ENCODE data around the gene CREB3L2.

Gene CREB3L2

DNA sequence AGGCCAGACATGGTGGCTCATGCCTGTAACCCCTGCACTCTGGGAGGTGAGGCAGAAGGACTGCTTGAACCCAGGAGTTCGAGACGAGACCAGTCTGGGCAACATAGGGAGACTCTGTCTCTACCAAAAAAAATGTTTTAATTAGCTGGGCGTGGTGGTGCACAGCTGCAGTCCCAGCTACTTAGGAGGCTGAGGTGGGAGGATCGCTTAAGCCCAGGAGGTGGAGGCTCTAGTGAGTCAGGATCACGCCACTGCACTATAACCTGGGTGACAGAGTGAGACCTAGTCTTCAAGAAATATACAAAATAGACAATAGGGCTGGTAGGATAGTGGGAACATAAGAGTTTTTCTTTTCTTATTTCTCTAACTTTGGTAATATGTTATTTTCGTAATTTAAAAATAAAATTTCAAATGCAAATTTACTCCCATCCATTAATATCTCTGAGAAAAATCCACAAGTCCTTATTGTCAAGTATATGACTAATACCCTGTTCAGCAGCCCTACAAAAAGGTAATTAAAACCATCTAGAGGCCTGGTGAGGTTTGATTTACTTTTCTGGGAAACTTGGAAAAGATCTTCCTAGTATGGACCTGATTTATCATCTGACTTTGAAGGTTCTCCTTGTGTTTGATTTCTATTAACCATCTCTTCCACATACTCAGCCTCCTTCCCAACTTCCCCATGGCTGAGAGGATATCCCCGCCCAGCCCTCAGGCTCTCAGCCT is 50.0 kb downstream of the CREB3L2 start:
- no peak for DNase-seq (ENCODE audit: low read depth in 3 of 3)

DNA sequence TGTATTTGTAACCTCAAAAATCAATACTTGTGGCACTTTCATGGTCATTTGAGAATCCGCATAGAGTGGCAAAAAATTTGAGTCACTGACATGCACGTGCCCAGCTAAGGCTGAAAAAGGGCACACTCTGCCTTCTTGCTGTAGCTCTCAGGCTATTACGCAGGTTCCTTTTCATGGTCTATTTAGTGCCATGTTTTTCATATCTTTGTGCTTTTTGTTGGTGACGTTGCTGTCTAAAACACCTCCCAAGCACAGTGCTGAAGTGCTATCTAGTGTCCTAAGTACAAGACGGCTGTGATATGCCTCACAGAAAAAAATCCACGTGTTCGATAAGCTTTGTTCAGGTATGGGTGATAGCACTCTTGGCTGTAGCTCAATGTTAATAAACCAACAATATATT is 50.9 kb downstream of the CREB3L2 start:
- DNase-seq (ENCODE audit: low read depth in 3 of 3): no peak

DNA sequence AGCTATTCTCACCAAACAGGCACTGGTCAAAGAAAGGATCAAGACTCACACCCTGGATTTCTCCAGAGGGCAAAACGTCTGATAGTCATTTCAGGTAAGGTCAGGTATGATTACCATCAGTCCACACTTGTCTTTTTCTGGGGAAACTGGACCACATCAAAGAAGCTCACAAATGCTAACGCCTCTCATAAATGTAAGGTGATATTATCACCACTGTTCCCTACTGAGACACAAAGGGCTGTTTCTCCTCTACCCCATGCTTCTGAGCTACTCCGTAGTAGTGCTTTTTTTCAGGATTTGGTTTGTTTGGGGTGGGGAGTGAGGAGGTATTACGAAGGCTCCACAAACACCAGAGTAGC is 51.6 kb downstream of the CREB3L2 start:
- DNase-seq (ENCODE audit: low read depth in 3 of 3): no peak

DNA sequence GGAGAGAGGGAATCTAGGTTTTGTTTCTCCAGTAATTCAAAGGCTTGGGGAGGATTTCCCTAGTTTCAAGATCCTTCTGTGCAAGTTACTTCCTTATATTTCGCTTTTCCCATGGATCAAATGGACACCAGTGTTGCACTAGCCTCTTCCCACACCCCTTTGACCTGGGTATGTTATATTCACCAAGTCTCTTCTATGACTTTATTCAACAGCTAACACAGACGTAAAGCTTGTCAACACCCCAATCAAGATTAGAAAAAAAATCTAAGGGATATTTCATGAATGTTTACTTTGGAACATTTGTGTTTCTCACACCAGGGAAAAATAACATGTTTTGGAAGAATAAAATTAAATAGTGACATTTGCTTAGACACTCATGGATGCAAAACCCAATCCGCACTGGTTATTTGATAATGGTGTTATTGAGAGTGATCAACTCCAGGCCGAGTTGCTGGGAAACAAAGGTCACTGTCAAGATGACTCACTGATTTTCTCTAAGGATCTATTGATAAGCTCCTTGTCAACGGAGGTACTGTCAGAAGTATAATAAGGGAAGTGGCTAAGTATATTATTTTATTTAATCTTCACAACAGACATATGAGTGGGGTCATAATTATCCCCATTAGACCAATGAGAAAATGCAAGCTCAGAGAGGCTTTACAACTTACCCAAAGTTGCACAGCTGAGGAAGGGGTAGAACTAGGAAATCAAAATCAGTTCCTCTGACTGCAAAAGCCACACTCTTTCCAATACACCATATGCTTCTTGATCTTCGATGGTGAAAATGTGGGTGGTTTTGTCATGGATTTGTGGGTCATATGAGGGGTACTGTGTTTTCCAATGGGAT is 52.2 kb downstream of the CREB3L2 start:
- DNase-seq (ENCODE audit: low read depth in 3 of 3): no peak

DNA sequence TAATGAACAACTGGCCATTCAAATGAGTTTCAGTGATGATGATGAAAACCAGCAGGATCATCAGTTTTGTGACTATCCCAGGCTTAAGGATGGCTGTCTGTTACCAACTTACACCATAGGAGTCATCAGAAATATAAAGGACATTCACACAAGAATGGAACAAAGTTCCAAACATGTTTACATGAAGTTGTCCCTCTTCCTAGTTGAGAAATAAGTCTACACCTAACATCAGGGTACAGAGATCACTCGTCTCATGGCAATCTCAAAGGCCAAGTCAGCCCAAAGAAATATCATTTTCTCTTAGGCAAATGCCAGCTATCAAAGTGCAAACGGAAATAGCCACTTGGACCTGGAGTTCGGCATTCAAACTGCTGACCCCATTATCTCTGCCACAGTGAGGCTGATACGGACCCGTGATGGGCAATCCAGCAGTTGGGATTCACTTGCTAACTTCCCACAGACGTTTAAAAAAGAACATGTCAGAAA is 53.0 kb downstream of the CREB3L2 start:
- no peak for DNase-seq (ENCODE audit: low read depth in 3 of 3)

DNA sequence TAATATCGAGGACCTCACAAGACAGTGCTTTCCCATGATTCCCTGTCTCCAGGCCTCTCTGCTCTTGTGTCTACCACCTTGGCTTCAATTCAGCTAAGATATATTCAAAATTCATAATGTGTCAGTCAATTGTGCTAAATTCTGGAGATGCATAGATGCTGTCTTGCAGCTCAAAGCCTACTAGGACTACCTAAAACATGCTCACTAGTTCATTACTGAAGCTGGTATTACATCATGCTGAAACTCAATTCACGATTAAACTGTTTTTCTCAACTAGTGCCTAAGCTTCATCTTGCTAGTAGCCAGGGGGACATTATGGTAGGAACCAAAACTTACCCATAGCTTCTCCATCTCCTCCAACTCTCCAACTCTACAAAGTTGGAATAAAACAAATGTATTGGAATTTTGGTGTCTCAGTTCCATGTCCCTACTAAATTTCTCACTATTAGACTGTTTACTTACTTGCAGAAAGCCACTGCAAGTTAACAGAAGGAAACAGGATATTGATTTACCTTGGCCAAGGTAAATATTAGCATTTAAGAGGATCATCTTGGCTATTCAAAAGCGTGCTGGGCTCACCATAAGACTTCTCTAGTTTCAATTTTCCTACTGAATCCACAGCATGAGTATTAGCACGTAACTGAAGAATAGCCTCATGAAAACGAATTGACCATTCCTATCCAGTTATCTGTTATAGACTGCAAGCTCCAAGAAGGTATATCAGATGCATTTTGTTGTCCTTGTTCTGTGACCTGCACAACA is 53.6 kb downstream of the CREB3L2 start:
- no peak for DNase-seq (ENCODE audit: low read depth in 3 of 3)

DNA sequence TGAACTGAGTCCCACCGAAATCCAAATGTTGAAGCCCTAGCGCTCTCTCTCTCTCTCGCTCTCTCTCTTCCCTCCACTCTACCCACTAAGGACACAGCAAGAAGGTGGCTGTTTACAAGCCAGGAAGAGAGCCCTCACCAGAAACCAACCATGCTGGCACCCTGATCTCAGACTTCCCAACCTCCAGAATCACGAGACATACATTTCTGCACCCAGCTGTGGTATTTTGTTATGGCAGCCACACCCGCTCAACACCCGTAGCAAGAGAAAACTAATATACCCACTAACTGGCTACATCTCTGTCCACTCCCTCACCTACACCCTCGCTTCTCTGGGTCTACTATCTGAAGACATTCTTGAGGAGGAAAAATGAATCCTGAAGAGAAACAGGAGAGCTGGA is 54.8 kb downstream of the CREB3L2 start:
- no peak for DNase-seq (ENCODE audit: low read depth in 3 of 3)

DNA sequence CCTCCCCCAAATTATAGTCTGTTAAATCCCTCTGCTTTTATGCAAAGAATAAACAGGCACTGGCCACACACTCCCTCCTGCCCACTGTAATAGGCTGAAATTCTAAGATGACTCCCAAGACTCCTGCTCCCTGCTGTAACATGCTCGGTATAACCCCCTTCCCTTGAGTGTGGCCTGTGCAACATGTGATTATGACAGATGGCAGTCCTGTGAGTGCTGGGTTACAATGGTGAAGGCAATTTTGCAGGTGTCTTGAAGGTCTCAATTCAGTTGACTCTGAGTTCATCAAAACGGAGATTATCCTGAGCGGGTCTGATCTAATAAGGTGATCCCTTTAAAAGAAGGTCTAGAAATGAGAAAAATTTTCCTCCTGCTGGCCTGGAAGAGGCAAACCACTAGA is 55.9 kb downstream of the CREB3L2 start:
- no peak for DNase-seq (ENCODE audit: low read depth in 3 of 3)

DNA sequence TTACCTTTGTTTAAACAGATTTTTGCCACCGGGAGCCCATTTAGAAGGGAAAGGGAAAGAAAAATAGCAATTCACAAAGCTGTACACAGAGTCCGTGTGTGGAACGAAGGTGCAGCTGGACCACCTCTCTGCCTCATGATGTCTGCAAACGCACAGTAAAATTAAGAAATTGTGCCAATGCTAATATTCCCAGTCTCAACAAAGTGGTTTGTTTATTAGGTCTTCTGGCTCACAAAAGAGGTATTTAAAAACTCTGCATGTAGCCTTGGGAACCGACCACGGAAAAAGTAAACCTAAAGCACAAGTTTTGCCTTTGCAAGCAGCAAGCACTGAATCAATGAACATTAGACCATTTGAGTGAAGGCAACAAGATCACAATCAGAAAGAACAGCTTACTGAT is 57.7 kb downstream of the CREB3L2 start:
- DNase-seq (ENCODE audit: low read depth in 3 of 3): no peak

DNA sequence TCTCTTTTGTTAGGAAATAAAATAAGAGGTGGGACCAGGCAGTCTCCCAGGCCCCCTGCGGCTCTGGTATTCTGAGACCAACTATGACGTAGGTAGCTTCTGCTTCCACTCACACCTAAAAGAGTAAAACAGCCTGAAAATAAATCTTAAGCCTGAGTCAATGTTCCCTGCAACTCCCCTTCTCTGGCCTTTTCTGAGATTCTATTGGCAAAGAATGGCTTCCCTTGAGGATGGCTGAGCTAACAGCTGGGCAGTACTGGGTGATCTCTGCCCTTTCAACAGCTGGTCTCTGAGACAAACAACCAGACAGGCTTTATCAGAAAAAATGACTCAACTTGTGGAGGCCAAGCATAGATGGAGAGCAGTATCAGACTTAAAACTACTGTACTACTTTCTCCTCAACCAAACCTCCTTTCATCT is 58.7 kb downstream of the CREB3L2 start:
- no peak for DNase-seq (ENCODE audit: low read depth in 3 of 3)

DNA sequence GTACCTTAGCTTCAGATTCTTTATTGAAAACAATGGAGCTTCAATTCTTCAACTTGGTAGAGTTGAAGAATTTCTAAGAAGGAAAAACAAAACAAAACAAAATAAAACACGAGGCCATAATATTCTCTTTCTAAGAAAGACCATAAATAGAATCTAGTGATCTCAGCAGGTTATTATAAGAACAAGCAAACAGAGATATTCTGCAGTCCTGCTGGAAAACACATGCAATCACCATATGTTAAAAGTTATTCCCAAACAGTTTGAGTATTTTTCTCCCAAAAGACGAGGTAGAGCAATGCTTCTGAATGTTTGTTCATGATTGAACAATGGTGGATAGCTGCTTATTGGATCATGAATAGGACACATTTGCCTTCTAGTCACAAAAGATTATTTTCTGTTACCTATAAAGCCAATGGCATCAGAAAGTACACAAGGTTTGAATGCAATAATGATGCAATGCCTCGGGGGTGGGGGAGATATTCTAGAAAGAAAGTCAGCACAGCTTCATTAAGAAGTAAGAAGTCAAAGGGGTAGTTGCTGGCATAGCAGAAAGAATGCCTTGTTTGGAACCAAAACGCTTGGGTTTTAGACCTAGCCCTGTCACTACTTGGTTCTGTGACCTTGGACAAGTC is 59.3 kb downstream of the CREB3L2 start:
- no peak for DNase-seq (ENCODE audit: low read depth in 3 of 3)

DNA sequence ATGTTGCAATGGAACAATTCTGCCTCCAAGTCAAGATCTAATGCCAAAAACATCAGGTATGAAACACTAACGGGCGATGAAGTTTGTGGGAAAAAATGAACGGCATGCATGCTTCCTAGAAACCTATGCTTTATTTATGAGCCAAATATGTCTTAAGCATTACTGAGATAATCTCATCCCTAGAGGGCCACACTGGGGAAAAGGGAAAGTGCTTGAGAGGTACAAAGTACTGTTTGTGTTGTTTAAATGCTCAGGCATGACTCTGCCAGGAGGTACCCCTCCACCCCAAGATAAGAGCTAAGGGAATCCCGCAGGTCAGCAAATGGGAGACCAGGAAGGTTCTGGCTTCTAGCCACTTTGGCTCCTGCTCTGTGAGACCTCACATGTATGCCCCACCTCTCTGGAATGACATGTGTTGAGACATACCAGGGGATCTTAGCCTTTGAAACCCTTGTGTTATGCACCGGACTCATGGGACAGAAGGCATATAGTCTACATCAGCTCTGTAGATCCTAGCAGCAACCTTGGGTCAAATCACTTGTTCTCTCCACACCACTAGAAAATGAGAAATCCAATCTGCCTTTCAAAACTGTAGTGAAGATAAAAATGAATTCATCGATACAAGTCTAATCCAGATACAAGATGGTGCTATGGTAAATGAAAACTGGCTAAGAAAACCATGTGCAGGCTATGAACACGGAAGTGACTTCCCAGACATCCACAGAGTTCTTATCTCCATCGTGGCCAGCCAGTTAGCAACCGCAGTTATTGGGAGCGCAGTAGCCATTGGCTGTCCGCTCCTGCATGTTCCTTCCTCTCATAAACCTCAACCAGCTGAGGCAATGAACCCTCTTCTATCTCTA is 61.0 kb downstream of the CREB3L2 start:
- no peak for DNase-seq (ENCODE audit: low read depth in 3 of 3)

DNA sequence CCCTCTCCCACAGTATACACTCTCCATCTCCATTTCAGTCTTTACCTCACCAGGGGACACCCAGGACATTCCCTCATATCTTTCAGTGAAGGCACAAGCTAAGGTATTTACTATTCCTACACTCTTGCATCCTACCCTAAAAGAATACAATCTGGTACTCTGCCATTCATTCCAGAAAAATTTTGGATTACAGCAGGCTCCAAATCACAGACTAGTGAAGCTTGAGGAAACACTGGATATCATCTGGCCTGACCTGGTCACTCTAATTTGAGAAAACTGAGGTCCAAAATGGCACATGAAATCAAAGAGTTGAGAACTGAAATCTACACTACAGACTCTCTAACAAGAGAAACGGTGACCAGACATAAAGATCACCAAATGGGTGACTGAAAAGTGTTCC is 61.7 kb downstream of the CREB3L2 start:
- DNase-seq (ENCODE audit: low read depth in 3 of 3): no peak

DNA sequence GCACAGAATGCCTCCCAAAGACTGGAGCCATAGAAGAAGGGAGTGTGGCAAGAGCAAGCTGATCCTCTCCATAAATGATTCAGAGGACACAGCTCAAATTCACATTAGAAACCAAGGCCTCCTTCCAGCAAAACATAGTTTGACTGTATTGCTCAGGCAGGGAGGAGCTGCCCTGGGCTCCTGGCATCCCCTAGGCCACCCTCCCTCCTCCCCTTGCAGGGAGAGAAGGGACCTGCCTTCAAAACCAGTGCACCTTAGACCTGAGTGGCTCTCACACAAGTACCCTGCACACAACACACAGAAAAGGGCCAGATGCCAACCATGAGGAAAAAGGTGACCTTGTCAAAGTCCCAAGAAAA is 64.7 kb downstream of the CREB3L2 start:
- DNase-seq (ENCODE audit: low read depth in 3 of 3): no peak

DNA sequence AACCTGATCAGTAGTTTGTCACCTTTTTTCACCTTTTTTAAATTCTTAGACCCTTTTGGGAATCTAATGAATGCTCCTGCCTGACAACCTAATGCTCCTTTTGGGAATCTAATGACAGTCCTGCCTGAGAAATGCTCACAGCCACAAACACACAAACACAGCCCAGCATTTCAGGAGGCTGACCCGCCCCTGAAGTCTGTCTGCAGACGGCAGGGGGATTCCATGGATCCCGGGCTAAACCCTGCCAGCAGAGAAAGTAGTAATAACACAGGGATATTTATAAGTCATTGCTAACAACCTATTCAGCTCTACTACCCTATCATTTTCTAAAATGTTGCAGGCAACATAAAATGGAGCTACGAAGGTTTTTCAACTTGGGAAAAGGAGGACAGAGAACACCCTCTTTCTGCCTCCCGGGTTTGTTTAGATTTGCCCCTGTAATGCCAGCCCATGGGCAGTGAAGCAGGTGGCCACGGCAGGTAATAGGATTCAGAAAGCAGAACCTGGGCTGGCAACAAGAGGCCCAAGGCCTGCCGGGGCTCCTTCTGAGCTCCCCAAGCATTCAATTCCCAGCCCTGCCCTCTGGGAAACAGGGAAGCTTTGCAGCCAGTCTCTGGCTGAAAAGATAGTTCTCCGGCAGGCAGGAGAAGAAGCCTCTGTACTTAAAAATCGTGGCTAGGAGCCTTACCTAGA is 65.2 kb downstream of the CREB3L2 start:
- DNase-seq (ENCODE audit: low read depth in 3 of 3): no peak

DNA sequence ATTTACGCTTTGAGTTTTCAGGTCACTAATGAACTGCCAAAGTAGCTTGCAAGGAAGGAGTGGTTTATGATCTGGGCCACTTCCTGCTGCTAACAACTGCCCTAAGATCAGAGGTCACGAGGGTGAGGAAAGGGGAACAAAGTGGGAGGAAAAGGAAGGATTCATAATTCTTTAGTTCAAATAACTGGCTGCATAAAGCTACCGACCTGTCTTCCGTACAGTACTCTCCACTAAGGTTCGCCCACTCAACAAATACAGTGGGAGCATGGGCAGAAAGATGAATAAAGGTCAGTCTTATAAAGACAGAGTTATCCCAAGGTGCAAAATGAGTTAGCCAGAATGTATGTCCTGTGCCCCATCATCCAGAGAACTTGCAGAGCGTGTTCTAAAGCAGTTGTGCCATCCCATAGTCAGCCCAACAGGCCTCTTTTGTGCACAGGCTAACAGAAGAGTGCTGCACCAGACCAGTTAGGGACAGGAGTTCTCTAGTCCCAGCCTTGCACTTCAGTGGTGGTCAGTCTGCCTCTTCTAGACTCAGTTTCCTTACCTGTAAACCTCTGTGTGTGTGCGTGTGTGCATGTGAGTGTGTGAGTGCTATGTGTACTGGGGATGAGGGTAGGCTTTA is 65.9 kb downstream of the CREB3L2 start:
- no peak for DNase-seq (ENCODE audit: low read depth in 3 of 3)

DNA sequence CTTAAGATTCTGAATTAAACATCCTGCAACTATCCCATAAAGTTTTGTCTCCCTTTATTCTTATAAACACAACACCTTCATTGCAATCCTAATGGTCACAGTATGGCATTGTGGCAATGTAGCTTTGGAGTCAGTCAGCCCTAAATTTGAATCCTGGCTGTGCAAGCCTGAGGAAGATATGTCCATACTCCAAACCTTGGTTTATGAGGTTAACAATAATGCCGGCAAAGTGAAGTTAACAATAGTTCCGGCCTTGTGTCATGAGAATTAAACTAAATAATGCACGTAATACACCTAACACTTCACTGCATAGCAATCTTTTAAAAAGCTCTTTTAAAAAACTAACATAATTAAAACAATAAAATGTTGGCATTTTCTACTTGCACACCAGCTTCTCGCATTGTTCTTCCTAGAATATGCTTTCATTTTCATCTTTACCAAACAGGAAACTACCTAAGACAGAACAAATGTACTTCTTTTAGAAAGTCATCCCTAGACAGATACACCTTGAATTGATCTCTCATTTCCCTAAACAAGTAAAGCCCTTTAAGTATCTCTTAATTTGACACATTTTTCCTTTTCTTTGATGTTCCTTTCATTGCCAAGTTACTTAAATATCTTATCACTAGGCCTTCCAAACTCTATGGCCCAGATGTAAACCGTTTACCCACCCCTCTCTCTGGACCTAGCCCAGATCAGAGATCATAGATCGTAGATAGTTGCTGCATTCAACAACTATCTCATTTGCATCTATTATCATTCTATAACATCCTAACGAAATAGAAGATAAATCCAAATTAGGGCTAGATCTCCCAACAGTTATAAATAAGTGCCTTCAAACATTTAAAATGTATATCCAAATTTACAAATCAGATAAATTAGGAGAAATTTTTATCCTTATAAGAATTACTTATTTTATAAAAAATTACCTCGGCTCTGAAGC is 66.7 kb downstream of the CREB3L2 start:
- DNase-seq (ENCODE audit: low read depth in 3 of 3): no peak

DNA sequence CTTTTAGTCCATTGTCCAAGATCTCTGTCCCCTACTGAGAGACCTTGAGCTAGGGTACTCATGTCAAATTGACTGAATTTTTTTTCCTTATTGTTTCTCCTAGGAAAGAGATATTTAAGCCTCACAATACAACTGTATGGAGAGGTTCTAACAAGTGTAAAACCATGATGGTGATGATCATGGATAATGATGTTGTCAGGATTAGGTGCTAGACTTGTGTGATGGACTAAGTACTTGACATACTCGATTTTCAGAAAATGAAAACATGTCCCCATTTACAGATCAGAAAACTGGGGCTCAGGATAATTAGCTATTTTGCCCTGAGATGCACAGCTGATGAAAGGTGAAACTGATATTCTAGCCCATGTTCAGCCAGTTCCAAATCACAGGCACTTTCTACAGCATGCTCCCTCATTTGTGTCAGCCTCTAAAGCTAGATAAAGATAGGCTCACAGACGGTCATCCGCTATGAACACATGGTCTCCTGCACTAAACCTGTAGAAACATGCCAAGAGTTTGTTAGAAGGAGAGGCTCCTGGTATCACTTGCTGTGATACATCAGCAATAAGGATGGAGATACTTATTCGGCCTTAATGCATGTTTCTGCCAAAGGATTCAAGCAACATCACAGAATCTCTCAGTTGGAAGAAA is 67.6 kb downstream of the CREB3L2 start:
- DNase-seq (ENCODE audit: low read depth in 3 of 3): no peak

Measured in stimulated activated CD4-positive, alpha-beta T cell treated with anti-CD3 and anti-CD28 coated beads, TNF-alpha, amount 100 ng/mL, for 4 hours (primary cell).